ENCODE measurements around the gene PIEZO1. TPM values are rescaled to one million over a fixed set of nuclear protein-coding genes. Genes with fewer than 3 reads are reported as not detected.

The PIEZO1 gene
- polyA plus RNA-seq, 1 of the 3 experiments (the other 2 are of a cell fraction), result 184 TPM

- H3K79me2 ChIP-seq (ENCODE audit: insufficient read depth), result peaks cover 4% of the 10 kb centered on the region; the same call in 1 of the 2 replicates
- no peak overlapping the region for H3K4me2 ChIP-seq
- H3K4me3 ChIP-seq (ENCODE audit: low read depth in 2 of 2, low read length in 1 of 2), result no peak overlapping the region
- TF ChIP-seq ZBTB33 (IDR thresholded peaks at IDR 0.05; ENCODE audit: borderline replicate concordance, low read depth) (no peak), RAD21 (IDR thresholded peaks at IDR 0.05; ENCODE audit: low read length) (peak; percentile 28), USF2 (IDR thresholded peaks at IDR 0.05; ENCODE audit: borderline replicate concordance, low read depth, low read length) (no peak)
- no peak overlapping the region for H3K9ac ChIP-seq
- ChIA-PET POLR2A (no interaction called here), CTCF (no interaction called here)
- WGBS (ENCODE audit: low lambda C conversion rate), result 81% methylated on average over 4 of the region's 5 CpGs
- H3K27me3 ChIP-seq (ENCODE audit: insufficient read depth), result no peaks in the 10 kb centered on the region
- no peaks in the 10 kb centered on the region for H3F3A ChIP-seq (replicated peaks; ENCODE audit: insufficient read depth)
- no peaks in the 10 kb centered on the region; a peak in 1 of 4 replicates for H3K4me1 ChIP-seq (ENCODE audit: control insufficient read depth in 1 of 2, insufficient read depth in 2 of 2, low read depth in 1 of 2, low read length in 1 of 2)
- H3K27ac ChIP-seq (ENCODE audit: low read depth in 2 of 2, low read length in 1 of 2), result no peak overlapping the region
- peak; percentile 65 for DNase-seq
- H2AFZ ChIP-seq (ENCODE audit: low read depth), result no peak overlapping the region
- no peaks in the 10 kb centered on the region for H4K20me1 ChIP-seq (ENCODE audit: insufficient read depth)
- H3K9me2 ChIP-seq, result no peaks in the 10 kb centered on the region
- peaks cover 0 to 3% of the 10 kb centered on the region in 2 experiments for H3K36me3 ChIP-seq (replicated peaks in 1 of 2; ENCODE audit: control insufficient read depth in 1 of 2, insufficient read depth in 2 of 2, low read length in 1 of 2)
- H3K9me3 ChIP-seq, result no peaks in the 10 kb centered on the region
Observed at GRCh38 chr16:88667461-88667860, 117.6 kb downstream of the PIEZO1 start.

- POLR2A ChIA-PET, result no interaction called here
- H3K27me3 ChIP-seq (ENCODE audit: insufficient read depth), result no peaks in the 10 kb centered on the region
Observed at GRCh38 chr16:88665570-88665969, 119.5 kb downstream of the PIEZO1 start.

More at GRCh38 chr16:88665570-88665969, 119.5 kb downstream of the PIEZO1 start:
- Histone ChIP-seq H3K9me3 (no peaks in the 10 kb centered on the region), H3K79me2 (ENCODE audit: insufficient read depth) (peaks cover 6% of the 10 kb centered on the region), H3K36me3 (replicated peaks in 1 of 2; ENCODE audit: control insufficient read depth in 1 of 2, insufficient read depth in 2 of 2, low read length in 1 of 2) (peaks cover 0 to 3% of the 10 kb centered on the region in 2 experiments), H3K9ac (no peak overlapping the region), H3K4me2 (no peak overlapping the region), H3K4me1 (ENCODE audit: control insufficient read depth in 1 of 2, insufficient read depth in 2 of 2, low read depth in 1 of 2, low read length in 1 of 2) (peaks cover 0 to 5% of the 10 kb centered on the region in 2 experiments; a peak in 1 of 4 replicates), H2AFZ (ENCODE audit: low read depth) (no peak overlapping the region), H3K4me3 (ENCODE audit: low read depth in 2 of 2, low read length in 1 of 2) (no peak overlapping the region), H3K9me2 (no peaks in the 10 kb centered on the region), H4K20me1 (ENCODE audit: insufficient read depth) (no peaks in the 10 kb centered on the region), H3F3A (replicated peaks; ENCODE audit: insufficient read depth) (peaks cover 4% of the 10 kb centered on the region), H3K27ac (ENCODE audit: low read depth in 2 of 2, low read length in 1 of 2) (no peak overlapping the region)
- CTCF ChIA-PET, result interaction anchor here (0.9 to 1.2 kb wide), 2 partner anchors 9 to 88 kb away, joined by 3 read pairs; no protein-coding TSS in a partner anchor
- WGBS (ENCODE audit: low lambda C conversion rate), result 95% methylated on average over 3 of the region's 3 CpGs
- no peak for DNase-seq
- TF ChIP-seq POLR2AphosphoS5 (IDR thresholded peaks at IDR 0.05; ENCODE audit: low read depth, low read length) (no peak), RCOR1 (IDR thresholded peaks at IDR 0.05; ENCODE audit: low read length) (no peak), MXI1 (IDR thresholded peaks at IDR 0.05; ENCODE audit: low read depth, low read length) (no peak), EZH2phosphoT487 (IDR thresholded peaks at IDR 0.05; ENCODE audit: borderline replicate concordance, low read depth) (no peak), RAD21 (IDR thresholded peaks at IDR 0.05; ENCODE audit: low read length) (no peak), GATA2 (CRISPR knock-in tag; IDR thresholded peaks at IDR 0.05) (no peak), ELF1 (IDR thresholded peaks at IDR 0.05) (no peak), IRF3 (IDR thresholded peaks at IDR 0.05; ENCODE audit: low read depth, low read length) (no peak), CTCF (IDR thresholded peaks at IDR 0.05) (no peak), FOXM1 (IDR thresholded peaks at IDR 0.05; ENCODE audit: low read depth) (no peak), NFIC (IDR thresholded peaks at IDR 0.05; ENCODE audit: borderline replicate concordance) (no peak), TCF12 (IDR thresholded peaks at IDR 0.05) (no peak), USF2 (IDR thresholded peaks at IDR 0.05; ENCODE audit: borderline replicate concordance, low read depth, low read length) (no peak), YY1 (IDR thresholded peaks at IDR 0.05; ENCODE audit: low read depth) (no peak), FOSL2 (IDR thresholded peaks at IDR 0.05; ENCODE audit: borderline replicate concordance, low read depth) (no peak)

Data from SK-N-SH (cell line).